H9 (cell line): ENCODE data around the gene AQP9. TPM values are rescaled to one million over a fixed set of nuclear protein-coding genes. Genes with fewer than 3 reads are reported as not detected.

ENCODE experiments used
- DNase-seq: peaks from one replicate; pipeline ENCODE4 v3.0.0-alpha.2; 2017
- H2AFZ ChIP-seq: one replicate; pipeline ENCODE4 v1.6.1; 2013; ENCODE audit warnings: mild to moderate bottlenecking, low read length, control low read depth, moderate library complexity
- H2AK5ac ChIP-seq: 2 replicates; pipeline ENCODE4 v1.6.1; 2013; ENCODE audit warnings: low read length, control low read depth, mixed read lengths; ENCODE audit not compliant: insufficient read length
- H2BK120ac ChIP-seq: one replicate; pipeline ENCODE4 v1.6.1; 2013; ENCODE audit warnings: low read depth, mild to moderate bottlenecking, low read length, control low read depth, inconsistent platforms; ENCODE audit not compliant: poor library complexity, severe bottlenecking
- H2BK12ac ChIP-seq: 2 replicates; pipeline ENCODE4 v1.6.1; 2013; ENCODE audit warnings: low read length, control low read depth, mixed read lengths, low read depth; ENCODE audit not compliant: insufficient read length
- H2BK15ac ChIP-seq: 2 replicates; pipeline ENCODE4 v1.6.1; 2013; ENCODE audit warnings: low read depth, low read length, control low read depth
- H2BK20ac ChIP-seq: one replicate; pipeline ENCODE4 v1.6.1; 2013; ENCODE audit warnings: low read depth, mild to moderate bottlenecking, low read length, control low read depth, inconsistent platforms; ENCODE audit not compliant: poor library complexity, severe bottlenecking
- H2BK5ac ChIP-seq: 2 replicates; pipeline ENCODE4 v1.6.1; 2013; ENCODE audit warnings: low read length, control low read depth, mixed read lengths; ENCODE audit not compliant: insufficient read length
- H3K14ac ChIP-seq: 2 replicates; pipeline ENCODE4 v1.6.1; 2013; ENCODE audit warnings: low read length, control low read depth; ENCODE audit not compliant: insufficient read depth
- H3K18ac ChIP-seq: 2 replicates; pipeline ENCODE4 v1.6.1; 2013; ENCODE audit warnings: low read depth, mild to moderate bottlenecking, mixed read lengths, low read length, control low read depth; ENCODE audit not compliant: insufficient read length
- H3K23ac ChIP-seq: 2 replicates; pipeline ENCODE4 v1.6.1; 2013; ENCODE audit warnings: low read length, control low read depth, mixed read lengths, low read depth; ENCODE audit not compliant: insufficient read length
- H3K23me2 ChIP-seq: 2 replicates; pipeline ENCODE4 v1.6.1; 2013; ENCODE audit warnings: low read depth, mild to moderate bottlenecking, mixed read lengths, low read length, control low read depth; ENCODE audit not compliant: insufficient read length, poor library complexity, severe bottlenecking
- H3K27ac ChIP-seq: 2 replicates; pipeline ENCODE4 v1.5.1; 2013; ENCODE audit warnings: low read length, control low read depth, mixed read lengths, low read depth; ENCODE audit not compliant: insufficient read length
- H3K27me3 ChIP-seq: 2 replicates; pipeline ENCODE4 v1.6.1; 2013; ENCODE audit warnings: low read length, control low read depth, inconsistent platforms; ENCODE audit not compliant: insufficient read depth
- H3K4ac ChIP-seq: 2 replicates; pipeline ENCODE4 v1.6.1; 2013; ENCODE audit warnings: low read depth, mild to moderate bottlenecking, control low read depth, inconsistent platforms, low read length, moderate library complexity
- H3K4me1 ChIP-seq: 2 replicates; pipeline ENCODE4 v1.6.1; 2013; ENCODE audit warnings: low read length, control low read depth, inconsistent platforms; ENCODE audit not compliant: insufficient read depth
- H3K4me2 ChIP-seq: 2 replicates; pipeline ENCODE4 v1.6.1; 2013; ENCODE audit warnings: low read length, control low read depth, mixed read lengths; ENCODE audit not compliant: insufficient read length, insufficient read depth
- H3K56ac ChIP-seq: 2 replicates; pipeline ENCODE4 v1.6.1; 2013; ENCODE audit warnings: low read depth, mild to moderate bottlenecking, mixed read lengths, low read length, control low read depth; ENCODE audit not compliant: insufficient read length
- H3K79me1 ChIP-seq: 2 replicates; pipeline ENCODE4 v1.6.1; 2013; ENCODE audit warnings: low read depth, mild to moderate bottlenecking, moderate library complexity, low read length, control low read depth, inconsistent platforms; ENCODE audit not compliant: insufficient read depth, poor library complexity, severe bottlenecking
- H3K79me2 ChIP-seq: 2 replicates; pipeline ENCODE4 v1.6.1; 2013; ENCODE audit warnings: low read length, control low read depth, inconsistent platforms; ENCODE audit not compliant: insufficient read depth
- H3K9ac ChIP-seq: 2 replicates; pipeline ENCODE4 v1.6.1; 2013; ENCODE audit warnings: low read length, control low read depth, mixed read lengths; ENCODE audit not compliant: insufficient read length; ENCODE audit errors: extremely low read depth
- H3K9me3 ChIP-seq: one replicate; pipeline ENCODE4 v1.6.1; 2013; ENCODE audit warnings: low read depth, low read length, inconsistent platforms; ENCODE audit not compliant: control insufficient read depth
- H3T11ph ChIP-seq: one replicate; pipeline ENCODE4 v1.6.1; 2013; ENCODE audit warnings: mild to moderate bottlenecking, low read length, control low read depth, inconsistent platforms
- H4K20me1 ChIP-seq: one replicate; pipeline ENCODE4 v1.6.1; 2013; ENCODE audit not compliant: control insufficient read depth, insufficient read length, insufficient read depth
- H4K5ac ChIP-seq: 2 replicates; pipeline ENCODE4 v1.6.1; 2013; ENCODE audit warnings: low read depth, mild to moderate bottlenecking, mixed read lengths, low read length, control low read depth; ENCODE audit not compliant: insufficient read length
- H4K8ac ChIP-seq: replicated peaks from 2 replicates; pipeline ENCODE4 v1.6.1; 2013; ENCODE audit warnings: low read length, control low read depth, mixed read lengths, low read depth; ENCODE audit not compliant: insufficient read length
- H4K91ac ChIP-seq: 2 replicates; pipeline ENCODE4 v1.6.1; 2013; ENCODE audit warnings: low read depth, mild to moderate bottlenecking, moderate library complexity, mixed read lengths, low read length, control low read depth; ENCODE audit not compliant: insufficient read length
- H3K27ac Mint-ChIP-seq, 3 experiments: 2 replicates in 2 of 3; 3 replicates in 1 of 3; pipeline ENCODE4 v1.8.0; 2020 to 2021; ENCODE audit warnings: mixed read lengths in 3 of 3, mild to moderate bottlenecking in 1 of 3, moderate library complexity in 1 of 3
- H3K27me3 Mint-ChIP-seq: 2 replicates; pipeline ENCODE4 v1.8.0; 2021; ENCODE audit warnings: low read depth, mild to moderate bottlenecking, moderate library complexity, mixed read lengths
- H3K36me3 Mint-ChIP-seq, 3 experiments: 2 replicates in 2 of 3; 3 replicates in 1 of 3; pipeline ENCODE4 v1.8.0; 2020 to 2021; ENCODE audit warnings: low read depth in 3 of 3, mixed read lengths in 3 of 3; ENCODE audit not compliant: insufficient read depth in 1 of 3
- H3K4me1 Mint-ChIP-seq, 2 experiments: 2 replicates each; pipeline ENCODE4 v1.8.0; 2020; ENCODE audit warnings: mixed read lengths in 2 of 2
- H3K4me3 Mint-ChIP-seq, 2 experiments: 2 replicates in 1 of 2; 3 replicates in 1 of 2; pipeline ENCODE4 v1.8.0; 2020 to 2021; ENCODE audit warnings: mild to moderate bottlenecking in 2 of 2, mixed read lengths in 2 of 2, moderate library complexity in 1 of 2
- H3K9me3 Mint-ChIP-seq, 2 experiments: 2 replicates in 1 of 2; 3 replicates in 1 of 2; pipeline ENCODE4 v1.8.0; 2020; ENCODE audit warnings: mild to moderate bottlenecking in 2 of 2, mixed read lengths in 2 of 2, moderate library complexity in 1 of 2
- CTCF ChIP-seq: fragments of 200-600 bp; sonication (generic); conservative IDR thresholded peaks from 3 replicates; pipeline ENCODE4 v1.8.0; 2021; ENCODE audit warnings: antibody characterized with exemption, mild to moderate bottlenecking
- WGBS: extraction: QIAGEN DNeasy Blood & Tissue Kit; methylation state at CpG from one replicate; pipeline ENCODE4 v1.1.7; 2013; ENCODE audit warnings: missing lambda C conversion rate, low lambda C conversion rate, mixed read lengths; ENCODE audit not compliant: insufficient read length; ENCODE audit errors: extremely low coverage; 5-methylcytosine and 5-hydroxymethylcytosine counted together
- total RNA-seq: library from RNA; stranded (reverse); gene quantifications from 2 replicates; pipeline ENCODE4 v1.2.1, GENCODE V29; 2021

Gene AQP9
- total RNA-seq, 1 experiment from 2014 or later: not detected

GRCh38 chr15:58147171-58147611 lies 9.0 kb downstream of the AQP9 start:
- Histone ChIP-seq H3K23ac (no peak overlapping the region), H3K4ac (no peak overlapping the region), H3K27ac (no peak overlapping the region), H3K14ac (no peak overlapping the region), H3K4me1 (no peaks in the 10 kb centered on the region), H4K5ac (no peak overlapping the region), H4K91ac (no peak overlapping the region), H3K79me1 (no peaks in the 10 kb centered on the region), H2BK120ac (no peak overlapping the region), H3K18ac (no peak overlapping the region), H3T11ph (no peak overlapping the region), H3K23me2 (no peaks in the 10 kb centered on the region), H3K27me3 (no peaks in the 10 kb centered on the region), H2BK15ac (no peak overlapping the region), H2BK20ac (no peak overlapping the region), H2BK12ac (no peak overlapping the region), H2BK5ac (no peak overlapping the region), H3K56ac (no peak overlapping the region), H3K9me3 (no peaks in the 10 kb centered on the region), H2AFZ (no peak overlapping the region), H2AK5ac (no peak overlapping the region), H4K8ac (no peak overlapping the region), H3K9ac (no peak overlapping the region), H3K4me2 (no peak overlapping the region), H3K79me2 (no peaks in the 10 kb centered on the region), H4K20me1 (no peaks in the 10 kb centered on the region)
- Mint-ChIP-seq H3K36me3 (no peaks in the 10 kb centered on the region), H3K9me3 (no peaks in the 10 kb centered on the region), H3K4me1 (no peaks in the 10 kb centered on the region), H3K27ac (no peak overlapping the region), H3K27me3 (no peaks in the 10 kb centered on the region; the same call in 1 of the 2 replicates), H3K4me3 (no peak overlapping the region)
- WGBS: no CpG with 5 or more reads among the region's 5 CpGs
- TF ChIP-seq CTCF: no peak
- DNase-seq: no peak
